IMR-90 (cell line): Measurements from ENCODE around the gene DISP2. TPM values are rescaled to one million over a fixed set of nuclear protein-coding genes. Genes with fewer than 3 reads are reported as not detected.

Experiments
- ATAC-seq: fragments of 200-7000 bp; cut with Tn5 transposase; 2 replicates; pipeline ENCODE4 v1.9.1; 2020; ENCODE audit warnings: low read depth, mild to moderate bottlenecking, moderate library complexity
- BruUV-seq: library from RNA; stranded (reverse); fragments of 400-500 nt; replicated peaks from 2 replicates; lab custom pipeline; 2021; lab: Mats Ljungman, UMichigan
- CTCF ChIA-PET: fragments of 300-600 bp; formaldehyde crosslinking; extraction: SDS; loops from one replicate; lab custom pipeline; 2021; ENCODE audit warnings: antibody characterized with exemption; lab: Yijun Ruan, JAX
- POLR2A ChIA-PET: fragments of 300-600 bp; sonication (Branson Sonifier 250); formaldehyde crosslinking; loops from one replicate; lab custom pipeline; 2022; ENCODE audit warnings: antibody characterized with exemption; ENCODE audit not compliant: unreplicated experiment; lab: Charles Lee
- DNase-seq: peaks from one replicate; pipeline ENCODE4 v3.0.0; 2013
- H2AFZ ChIP-seq: replicated peaks from 2 replicates; pipeline ENCODE3; 2013; ENCODE audit warnings: low read length, mild to moderate bottlenecking; ENCODE audit not compliant: poor library complexity
- H2AK5ac ChIP-seq: 2 replicates; pipeline ENCODE4 v1.6.1; 2013; ENCODE audit warnings: low read depth, low read length, inconsistent platforms
- H2AK9ac ChIP-seq: replicated peaks from 2 replicates; pipeline ENCODE3; 2013; ENCODE audit warnings: mild to moderate bottlenecking, low read depth, low read length, moderate library complexity; ENCODE audit not compliant: poor library complexity
- H2BK120ac ChIP-seq: 2 replicates; pipeline ENCODE4 v1.6.1; 2013; ENCODE audit warnings: low read depth, low read length, inconsistent platforms
- H2BK15ac ChIP-seq: 3 replicates; pipeline ENCODE4 v1.6.1; 2013; ENCODE audit warnings: low read depth, low read length, inconsistent platforms
- H2BK20ac ChIP-seq: 2 replicates; pipeline ENCODE4 v1.6.1; 2013; ENCODE audit warnings: low read depth, mild to moderate bottlenecking, inconsistent platforms, low read length, moderate library complexity
- H2BK5ac ChIP-seq: 2 replicates; pipeline ENCODE4 v1.6.1; 2013; ENCODE audit warnings: mild to moderate bottlenecking, low read depth, low read length, inconsistent platforms; ENCODE audit not compliant: poor library complexity, severe bottlenecking
- H3K14ac ChIP-seq: replicated peaks from 2 replicates; pipeline ENCODE4 v1.6.1; 2013; ENCODE audit warnings: low read depth, low read length, inconsistent platforms
- H3K18ac ChIP-seq: 2 replicates; pipeline ENCODE4 v1.6.1; 2013; ENCODE audit warnings: low read depth, low read length, control low read depth
- H3K23ac ChIP-seq: 2 replicates; pipeline ENCODE4 v1.6.1; 2013; ENCODE audit warnings: low read depth, low read length, inconsistent platforms
- H3K27ac ChIP-seq: 2 replicates; pipeline ENCODE4 v1.5.1; 2013; ENCODE audit warnings: mild to moderate bottlenecking, control low read depth, low read length; ENCODE audit not compliant: insufficient read depth
- H3K27me3 ChIP-seq: 2 replicates; pipeline ENCODE4 v1.6.1; 2013; ENCODE audit warnings: low read length; ENCODE audit not compliant: control insufficient read depth, insufficient read depth
- H3K36me3 ChIP-seq: 2 replicates; pipeline ENCODE4 v1.6.1; 2013; ENCODE audit warnings: low read length, mixed read lengths; ENCODE audit not compliant: control insufficient read depth, insufficient read depth
- H3K4ac ChIP-seq: 2 replicates; pipeline ENCODE4 v1.6.1; 2013; ENCODE audit warnings: low read depth, low read length, inconsistent platforms
- H3K4me1 ChIP-seq: 2 replicates; pipeline ENCODE4 v1.6.1; 2013; ENCODE audit warnings: low read length, mixed read lengths; ENCODE audit not compliant: control insufficient read depth, insufficient read depth
- H3K4me2 ChIP-seq: 2 replicates; pipeline ENCODE4 v1.6.1; 2013; ENCODE audit warnings: low read depth, mild to moderate bottlenecking, control low read depth, low read length, moderate library complexity
- H3K4me3 ChIP-seq: 2 replicates; pipeline ENCODE4 v1.5.1; 2013; ENCODE audit warnings: low read depth, mild to moderate bottlenecking, control low read depth, low read length, moderate library complexity; ENCODE audit not compliant: insufficient read depth
- H3K56ac ChIP-seq: 2 replicates; pipeline ENCODE4 v1.6.1; 2013; ENCODE audit warnings: low read length, inconsistent platforms; ENCODE audit not compliant: insufficient read depth; ENCODE audit errors: extremely low read depth
- H3K79me1 ChIP-seq, 2 experiments: 2 replicates each; pipeline ENCODE4 v1.6.1; 2013; ENCODE audit warnings: low read length in 2 of 2, inconsistent platforms in 1 of 2, low read depth in 1 of 2
- H3K9ac ChIP-seq: 2 replicates; pipeline ENCODE4 v1.6.1; 2013; ENCODE audit warnings: low read depth, low read length, control low read depth
- H3K9me1 ChIP-seq: 2 replicates; pipeline ENCODE4 v1.6.1; 2013; ENCODE audit warnings: low read length, inconsistent platforms; ENCODE audit not compliant: insufficient read depth
- H3K9me3 ChIP-seq: 2 replicates; pipeline ENCODE4 v1.6.1; 2013; ENCODE audit warnings: low read length; ENCODE audit not compliant: control insufficient read depth, insufficient read depth
- H4K20me1 ChIP-seq: 2 replicates; pipeline ENCODE4 v1.6.1; 2013; ENCODE audit warnings: low read length, inconsistent platforms; ENCODE audit not compliant: insufficient read depth
- H4K5ac ChIP-seq: 2 replicates; pipeline ENCODE4 v1.6.1; 2013; ENCODE audit warnings: mild to moderate bottlenecking, low read depth, low read length, control low read depth
- H4K8ac ChIP-seq, 2 experiments: 2 replicates each; pipeline ENCODE4 v1.6.1; 2013; ENCODE audit warnings: low read depth in 2 of 2, low read length in 2 of 2, control low read depth in 1 of 2, inconsistent platforms in 1 of 2
- H4K91ac ChIP-seq: 2 replicates; pipeline ENCODE4 v1.6.1; 2013; ENCODE audit warnings: low read depth, low read length, inconsistent platforms; ENCODE audit not compliant: insufficient read depth
- CHD1 ChIP-seq: IDR thresholded peaks from 2 replicates; pipeline ENCODE4 v1.6.1; 2012; ENCODE audit warnings: low read depth, low read length, improper control_type of control experiment
- CTCF ChIP-seq: conservative IDR thresholded peaks from 2 replicates; pipeline ENCODE4 v1.5.1; 2012; ENCODE audit warnings: mild to moderate bottlenecking, low read depth, low read length, improper control_type of control experiment
- ELK1 ChIP-seq: fragments of 150-350 bp; IDR thresholded peaks from 2 replicates; pipeline ENCODE4 v1.6.1; 2016; ENCODE audit warnings: low read depth, mild to moderate bottlenecking, low read length, moderate library complexity, borderline replicate concordance
- FOS ChIP-seq: fragments of 150-350 bp; IDR thresholded peaks from 2 replicates; pipeline ENCODE4 v1.6.1; 2016; ENCODE audit warnings: low read depth, low read length
- MAFK ChIP-seq: IDR thresholded peaks from 2 replicates; pipeline ENCODE4 v1.6.1; 2012; ENCODE audit warnings: low read depth, low read length, improper control_type of control experiment
- MAZ ChIP-seq: IDR thresholded peaks from 2 replicates; pipeline ENCODE4 v1.6.1; 2012; ENCODE audit warnings: low read depth, mild to moderate bottlenecking, low read length, improper control_type of control experiment, moderate library complexity, borderline replicate concordance
- NFE2L2 ChIP-seq: fragments of 150-350 bp; IDR thresholded peaks from 2 replicates; pipeline ENCODE4 v1.6.1; 2016; ENCODE audit warnings: low read depth, mild to moderate bottlenecking, low read length
- POLR2A ChIP-seq: IDR thresholded peaks from 2 replicates; pipeline ENCODE4 v1.6.1; 2012; ENCODE audit warnings: mild to moderate bottlenecking, low read depth, low read length
- RAD21 ChIP-seq: IDR thresholded peaks from 2 replicates; pipeline ENCODE4 v1.6.1; 2012; ENCODE audit warnings: low read length, improper control_type of control experiment
- RFX5 ChIP-seq: IDR thresholded peaks from 2 replicates; pipeline ENCODE4 v1.8.0; 2012; ENCODE audit warnings: low read depth, mild to moderate bottlenecking, low read length, moderate library complexity
- SMC3 ChIP-seq: fragments of 150-350 bp; IDR thresholded peaks from 2 replicates; pipeline ENCODE4 v1.6.1; 2016; ENCODE audit warnings: low read depth, mild to moderate bottlenecking, antibody characterized with exemption, low read length, moderate library complexity
- WGBS, 2 experiments: methylation state at CpG; one replicate each; pipeline versions ENCODE4 v1.1.5 to v1.1.7; 2013; ENCODE audit warnings: missing lambda C conversion rate in 2 of 2; ENCODE audit not compliant: insufficient read length in 1 of 2; ENCODE audit errors: extremely low coverage in 2 of 2; 5-methylcytosine and 5-hydroxymethylcytosine counted together
- dilution Hi-C: fragments of 300-500 bp; cut with HindIII; formaldehyde crosslinking; loops from one replicate; pipeline ENCODE4 v1.14.3; 2018; ENCODE audit warnings: low sequenced_read_pairs; ENCODE audit not compliant: unreplicated experiment
- in situ Hi-C: fragments of 300-500 bp; cut with MboI; formaldehyde crosslinking; loops from 3 replicates; pipeline ENCODE4 v1.14.3; 2019; ENCODE audit warnings: low sequenced_read_pairs, inconsistent platforms, mixed read lengths
- intact Hi-C: fragments of 100-400 bp; cut with micrococcal nuclease; formaldehyde crosslinking; loops from 2 replicates; pipeline ENCODE4 v1.10.0; 2022
- polyA plus RNA-seq, 3 experiments: library from polyadenylated mRNA; depleted of rRNA; stranded (reverse); fragments of >200 nt; gene quantifications; 2 replicates each; pipeline ENCODE4 v1.2.3, GENCODE V29; 2012; ENCODE audit warnings: low replicate concordance in 1 of 3
- total RNA-seq: library from RNA; depleted of rRNA; stranded (reverse); fragments of >200 nt; gene quantifications from 2 replicates; pipeline ENCODE4 v1.2.3, GENCODE V29; 2012

DISP2 gene
- total and polyA plus RNA-seq, 2 of the 4 experiments (the other 2 are of a cell fraction): 0.34 to 0.36 TPM

GRCh38 chr15:40336744-40337122 lies 21.3 kb upstream of the DISP2 start:
- Histone ChIP-seq H3K9me1 (peaks cover 27% of the 10 kb centered on the region), H4K8ac (peak overlapping the region in 1 of 2 experiments; percentile 39; a peak in 1 of 4 replicates), H4K20me1 (peaks cover 3% of the 10 kb centered on the region; the same call in 1 of the 2 replicates), H3K14ac (no peak overlapping the region; the same call in 1 of the 2 replicates), H3K4me1 (peaks cover 32% of the 10 kb centered on the region), H3K79me1 (peaks cover 27 to 74% of the 10 kb centered on the region in 2 experiments; a peak in 3 of 4 replicates), H3K9me3 (no peaks in the 10 kb centered on the region), H4K5ac (no peak overlapping the region), H2BK5ac (no peak overlapping the region), H3K23ac (no peak overlapping the region), H2BK15ac (no peak overlapping the region), H2AK9ac (peak overlapping the region; percentile 20), H3K4ac (peak overlapping the region; percentile 100; the same call in 1 of the 2 replicates), H3K4me3 (no peak overlapping the region), H3K36me3 (peaks cover 19% of the 10 kb centered on the region), H3K9ac (no peak overlapping the region), H2BK20ac (no peak overlapping the region), H3K18ac (no peak overlapping the region), H2AFZ (no peak overlapping the region), H3K27ac (no peak overlapping the region), H4K91ac (peak overlapping the region; percentile 75), H3K27me3 (no peaks in the 10 kb centered on the region), H2AK5ac (no peak overlapping the region), H3K4me2 (no peak overlapping the region), H2BK120ac (no peak overlapping the region), H3K56ac (no peak overlapping the region)
- WGBS, 2 experiments: 80% methylated on average over 1 of the region's 5 CpGs; no CpG with 5 or more reads in 1 of the 2 experiments
- BruUV-seq: no TSS peak
- TF ChIP-seq FOS (no peak), RFX5 (no peak), POLR2A (no peak), MAZ (no peak), MAFK (no peak), SMC3 (no peak), NFE2L2 (no peak), CTCF (no peak), CHD1 (no peak), ELK1 (no peak), RAD21 (no peak)
- ChIA-PET CTCF (interaction anchor here (0.8 to 2.6 kb wide), 2 partner anchors 15 to 58 kb away, joined by 3 to 18 read pairs; partner anchors contain the start of gene INAFM2), POLR2A (interaction anchor here (1.3 kb wide), 1 partner anchor 10 kb away, joined by 3 read pairs; no protein-coding TSS in a partner anchor)
- intact Hi-C loops (no loop called here), in situ Hi-C loops (no loop called here), dilution Hi-C loops (no loop called here)
- no peak for DNase-seq
- no peak for ATAC-seq
